HL-60 (cell line): Measurements from ENCODE around the gene COTL1.

Source experiments
- SPI1 ChIP-seq: IDR thresholded peaks from 2 replicates; pipeline ENCODE4 v1.6.1; 2012; ENCODE audit warnings: low read depth, mild to moderate bottlenecking, borderline replicate concordance
- TF ChIP-seq, protein P1 (sequence below): IDR thresholded peaks from one replicate; pipeline ENCODE4 v1.5.1; 2011; ENCODE audit warnings: low read length, control low read depth, inconsistent platforms; ENCODE audit not compliant: insufficient read depth

DNA sequence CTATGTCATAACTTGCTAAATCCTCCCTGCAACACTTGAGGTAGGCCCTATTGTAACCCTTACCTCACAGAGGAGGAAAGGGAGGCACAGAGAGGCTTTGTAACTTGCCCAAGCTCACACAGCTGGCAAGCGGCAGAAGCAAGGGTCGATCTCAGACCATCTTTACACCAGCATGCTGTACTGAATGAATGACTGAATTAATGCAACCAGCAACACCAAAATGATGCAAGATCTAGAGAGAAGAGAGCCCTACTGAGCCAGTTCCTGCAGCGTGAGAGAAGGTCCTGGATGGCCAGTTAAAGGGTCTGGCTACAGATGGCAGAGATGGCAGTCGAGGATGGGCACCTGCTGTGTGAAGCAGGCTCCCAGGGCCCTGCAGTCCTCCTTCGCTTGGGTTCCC is 22.3 kb upstream of the COTL1 start:
- no peak for TF ChIP-seq SPI1
- TF ChIP-seq, protein P1, sequence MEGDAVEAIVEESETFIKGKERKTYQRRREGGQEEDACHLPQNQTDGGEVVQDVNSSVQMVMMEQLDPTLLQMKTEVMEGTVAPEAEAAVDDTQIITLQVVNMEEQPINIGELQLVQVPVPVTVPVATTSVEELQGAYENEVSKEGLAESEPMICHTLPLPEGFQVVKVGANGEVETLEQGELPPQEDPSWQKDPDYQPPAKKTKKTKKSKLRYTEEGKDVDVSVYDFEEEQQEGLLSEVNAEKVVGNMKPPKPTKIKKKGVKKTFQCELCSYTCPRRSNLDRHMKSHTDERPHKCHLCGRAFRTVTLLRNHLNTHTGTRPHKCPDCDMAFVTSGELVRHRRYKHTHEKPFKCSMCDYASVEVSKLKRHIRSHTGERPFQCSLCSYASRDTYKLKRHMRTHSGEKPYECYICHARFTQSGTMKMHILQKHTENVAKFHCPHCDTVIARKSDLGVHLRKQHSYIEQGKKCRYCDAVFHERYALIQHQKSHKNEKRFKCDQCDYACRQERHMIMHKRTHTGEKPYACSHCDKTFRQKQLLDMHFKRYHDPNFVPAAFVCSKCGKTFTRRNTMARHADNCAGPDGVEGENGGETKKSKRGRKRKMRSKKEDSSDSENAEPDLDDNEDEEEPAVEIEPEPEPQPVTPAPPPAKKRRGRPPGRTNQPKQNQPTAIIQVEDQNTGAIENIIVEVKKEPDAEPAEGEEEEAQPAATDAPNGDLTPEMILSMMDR, result no peak
